PC-9 (cell line): Measurements from ENCODE around the gene BET1.

Experiments used
- CTCF ChIP-seq: fragments of 200-600 bp; sonication (generic); conservative IDR thresholded peaks from 2 replicates; pipeline ENCODE4 v1.6.1; 2017; ENCODE audit warnings: mixed run types, antibody characterized with exemption, mild to moderate bottlenecking, moderate library complexity
- EZH2 ChIP-seq: fragments of 200-600 bp; sonication (generic); IDR thresholded peaks from 2 replicates; pipeline ENCODE4 v1.8.0; 2017; ENCODE audit warnings: antibody characterized with exemption, low read depth

- TF ChIP-seq EZH2 (no peak), CTCF (no peak)
Observed at GRCh38 chr7:93968911-93969620, 35.1 kb downstream of the BET1 start.
